DND-41 (cell line): ENCODE data around the gene EPHB6.

ENCODE experiments used
- ATAC-seq: fragments of 200-7000 bp; cut with Tn5 transposase; 3 replicates; pipeline ENCODE4 v1.9.1; 2021; ENCODE audit warnings: low read depth; ENCODE audit not compliant: insufficient read depth
- DNase-seq: peaks from one replicate; pipeline ENCODE4 v3.0.0-alpha.2; 2020
- H2AFZ ChIP-seq: 2 replicates; pipeline ENCODE4 v1.6.0; 2012; ENCODE audit warnings: low read depth, low read length
- H3K27ac ChIP-seq: 2 replicates; pipeline ENCODE4 v1.5.1; 2012; ENCODE audit warnings: low read length, inconsistent platforms
- H3K27me3 ChIP-seq: fragments of 200-600 bp; sonication (generic); 2 replicates; pipeline ENCODE4 v1.6.0; 2012; ENCODE audit warnings: low read length, mild to moderate bottlenecking, inconsistent platforms; ENCODE audit not compliant: insufficient read depth, poor library complexity
- H3K36me3 ChIP-seq: 2 replicates; pipeline ENCODE4 v1.5.1; 2012; ENCODE audit warnings: low read length, inconsistent platforms; ENCODE audit not compliant: insufficient read depth
- H3K4me1 ChIP-seq: 2 replicates; pipeline ENCODE4 v1.5.1; 2012; ENCODE audit warnings: mild to moderate bottlenecking, low read length; ENCODE audit not compliant: insufficient read depth
- H3K4me2 ChIP-seq: 2 replicates; pipeline ENCODE4 v1.6.0; 2012; ENCODE audit warnings: mild to moderate bottlenecking, moderate library complexity, low read length, inconsistent platforms; ENCODE audit not compliant: insufficient read depth
- H3K4me3 ChIP-seq, 2 experiments: fragments of 200-600 bp in 1 of 2; shearing (Covaris generic) in 1 of 2; 2 replicates each; pipeline ENCODE4 v1.5.1; 2012 to 2016; ENCODE audit warnings: inconsistent platforms in 2 of 2, low read length in 2 of 2, mild to moderate bottlenecking in 2 of 2, low read depth in 1 of 2, moderate library complexity in 1 of 2
- H3K79me2 ChIP-seq: 2 replicates; pipeline ENCODE4 v1.6.0; 2012; ENCODE audit warnings: low read length, inconsistent platforms; ENCODE audit not compliant: insufficient read depth
- H3K9ac ChIP-seq: 2 replicates; pipeline ENCODE4 v1.6.0; 2012; ENCODE audit warnings: low read depth, mild to moderate bottlenecking, inconsistent platforms, low read length, moderate library complexity
- H3K9me3 ChIP-seq: 2 replicates; pipeline ENCODE4 v1.5.1; 2012; ENCODE audit warnings: low read length, moderate library complexity, mild to moderate bottlenecking, inconsistent platforms; ENCODE audit not compliant: insufficient read depth, severe bottlenecking
- H4K20me1 ChIP-seq: 2 replicates; pipeline ENCODE4 v1.6.0; 2012; ENCODE audit warnings: low read length; ENCODE audit not compliant: insufficient read depth
- CTCF ChIP-seq: IDR thresholded peaks from 2 replicates; pipeline ENCODE4 v1.5.1; 2012; ENCODE audit warnings: borderline replicate concordance, low read length, moderate library complexity, mild to moderate bottlenecking; ENCODE audit not compliant: poor library complexity, severe bottlenecking; ENCODE audit errors: extremely low read depth
- EZH2 ChIP-seq: IDR thresholded peaks from 3 replicates; pipeline ENCODE4 v1.6.1; 2012; ENCODE audit warnings: borderline replicate concordance, low read depth, mild to moderate bottlenecking, moderate library complexity, low read length, inconsistent platforms; ENCODE audit not compliant: severe bottlenecking

Gene EPHB6

DNA sequence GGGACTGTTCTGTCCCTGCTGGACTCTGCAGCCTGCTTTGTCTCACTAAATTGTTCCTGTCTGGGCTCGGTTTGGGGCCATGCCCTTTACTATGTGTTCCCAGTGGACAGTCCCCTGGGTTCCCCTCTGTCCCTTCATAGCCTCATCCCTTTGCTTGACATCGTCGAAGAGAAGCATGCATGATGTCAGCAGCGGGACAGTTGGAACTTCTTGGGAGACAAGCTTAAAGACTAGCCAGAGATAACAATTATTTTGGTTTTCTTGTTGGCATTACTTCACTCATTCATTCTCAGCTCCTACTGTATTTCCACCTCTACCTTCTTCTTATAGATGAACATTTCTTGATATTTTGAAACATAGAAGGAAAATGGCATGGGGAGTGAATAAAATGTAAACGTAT, 2.7 kb downstream of the EPHB6 start:
- Histone ChIP-seq H3K27me3 (no peaks in the 10 kb centered on the region), H2AFZ (no peak overlapping the region), H3K9me3 (no peaks in the 10 kb centered on the region), H3K4me3 (peak overlapping the region in 1 of 2 experiments; percentile 81; a peak in 2 of 4 replicates), H3K36me3 (peaks cover 61% of the 10 kb centered on the region), H3K27ac (peak overlapping the region; percentile 85), H3K4me1 (peaks cover 48% of the 10 kb centered on the region), H3K9ac (peak overlapping the region; percentile 78), H3K79me2 (peaks cover 69% of the 10 kb centered on the region), H4K20me1 (peaks cover 27% of the 10 kb centered on the region), H3K4me2 (peak overlapping the region; percentile 94)
- TF ChIP-seq CTCF: no peak
- TF ChIP-seq EZH2: no peak
- ATAC-seq (no peak), DNase-seq (no peak)

- peaks cover 79% of the 10 kb centered on the region for H3K36me3 ChIP-seq
- H4K20me1 ChIP-seq: peaks cover 27% of the 10 kb centered on the region
- DNase-seq (no peak), ATAC-seq (no peak)
- no peak overlapping the region for H2AFZ ChIP-seq
- H3K79me2 ChIP-seq: peaks cover 68% of the 10 kb centered on the region
- no peak for TF ChIP-seq CTCF
- TF ChIP-seq EZH2: no peak
- H3K9me3 ChIP-seq: no peaks in the 10 kb centered on the region
- H3K4me1 ChIP-seq: peaks cover 39% of the 10 kb centered on the region
- peak overlapping the region; percentile 29; the same call in 1 of the 2 replicates for H3K4me2 ChIP-seq
- H3K4me3 ChIP-seq: no peak overlapping the region
- no peaks in the 10 kb centered on the region for H3K27me3 ChIP-seq
- H3K9ac ChIP-seq: no peak overlapping the region; the same call in 1 of the 2 replicates
- H3K27ac ChIP-seq: peak overlapping the region; percentile 37; the same call in 1 of the 2 replicates
These were observed 4.5 kb downstream of the EPHB6 start for GRCh38 chr7:142859411-142859810.

DNA sequence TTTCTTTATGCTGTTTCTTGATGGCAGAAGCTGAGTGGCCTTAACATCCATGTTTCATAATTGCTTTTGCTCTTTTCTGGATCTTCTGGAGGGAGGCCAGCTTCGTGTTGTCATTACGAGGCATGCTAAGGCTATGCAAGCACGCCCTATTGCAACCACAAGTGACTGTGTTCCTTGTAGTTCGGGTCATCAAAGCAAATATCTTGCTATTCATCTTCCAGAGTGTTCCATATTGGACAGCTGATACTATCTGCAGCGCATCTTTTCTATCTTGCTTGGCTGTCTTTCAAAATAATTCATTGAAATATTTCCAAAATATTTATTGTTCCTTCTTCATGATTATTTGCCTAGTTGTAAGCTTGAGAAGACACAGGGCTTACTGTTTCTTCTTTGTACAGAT, 5.0 kb downstream of the EPHB6 start:
- ATAC-seq: no peak

More for the DNA sequence above, 5.0 kb downstream of the EPHB6 start:
- Histone ChIP-seq H2AFZ (no peak overlapping the region), H3K4me3 (no peak overlapping the region), H3K79me2 (peaks cover 65% of the 10 kb centered on the region), H3K9me3 (no peaks in the 10 kb centered on the region), H3K27ac (no peak overlapping the region), H3K9ac (no peak overlapping the region), H3K4me1 (peaks cover 40% of the 10 kb centered on the region), H4K20me1 (peaks cover 27% of the 10 kb centered on the region), H3K4me2 (no peak overlapping the region), H3K36me3 (peaks cover 83% of the 10 kb centered on the region), H3K27me3 (no peaks in the 10 kb centered on the region)
- TF ChIP-seq EZH2 (no peak), CTCF (no peak)
- DNase-seq: no peak
